IMR-90 (cell line): ENCODE data around the gene TENT5C. TPM values are rescaled to one million over a fixed set of nuclear protein-coding genes. Genes with fewer than 3 reads are reported as not detected.

Source experiments
- ATAC-seq: fragments of 200-7000 bp; cut with Tn5 transposase; 2 replicates; pipeline ENCODE4 v1.9.1; 2020; ENCODE audit warnings: low read depth, mild to moderate bottlenecking, moderate library complexity
- BruUV-seq: library from RNA; stranded (reverse); fragments of 400-500 nt; replicated peaks from 2 replicates; lab custom pipeline; 2021; lab: Mats Ljungman, UMichigan
- CTCF ChIA-PET: fragments of 300-600 bp; formaldehyde crosslinking; extraction: SDS; loops from one replicate; lab custom pipeline; 2021; ENCODE audit warnings: antibody characterized with exemption; lab: Yijun Ruan, JAX
- POLR2A ChIA-PET: fragments of 300-600 bp; sonication (Branson Sonifier 250); formaldehyde crosslinking; loops from one replicate; lab custom pipeline; 2022; ENCODE audit warnings: antibody characterized with exemption; ENCODE audit not compliant: unreplicated experiment; lab: Charles Lee
- DNase-seq: peaks from one replicate; pipeline ENCODE4 v3.0.0; 2013
- H2AFZ ChIP-seq: replicated peaks from 2 replicates; pipeline ENCODE3; 2013; ENCODE audit warnings: low read length, mild to moderate bottlenecking; ENCODE audit not compliant: poor library complexity
- H2AK5ac ChIP-seq: 2 replicates; pipeline ENCODE4 v1.6.1; 2013; ENCODE audit warnings: low read depth, low read length, inconsistent platforms
- H2AK9ac ChIP-seq: replicated peaks from 2 replicates; pipeline ENCODE3; 2013; ENCODE audit warnings: mild to moderate bottlenecking, low read depth, low read length, moderate library complexity; ENCODE audit not compliant: poor library complexity
- H2BK120ac ChIP-seq: 2 replicates; pipeline ENCODE4 v1.6.1; 2013; ENCODE audit warnings: low read depth, low read length, inconsistent platforms
- H2BK15ac ChIP-seq: 3 replicates; pipeline ENCODE4 v1.6.1; 2013; ENCODE audit warnings: low read depth, low read length, inconsistent platforms
- H2BK20ac ChIP-seq: 2 replicates; pipeline ENCODE4 v1.6.1; 2013; ENCODE audit warnings: low read depth, mild to moderate bottlenecking, inconsistent platforms, low read length, moderate library complexity
- H2BK5ac ChIP-seq: 2 replicates; pipeline ENCODE4 v1.6.1; 2013; ENCODE audit warnings: mild to moderate bottlenecking, low read depth, low read length, inconsistent platforms; ENCODE audit not compliant: poor library complexity, severe bottlenecking
- H3K14ac ChIP-seq: replicated peaks from 2 replicates; pipeline ENCODE4 v1.6.1; 2013; ENCODE audit warnings: low read depth, low read length, inconsistent platforms
- H3K18ac ChIP-seq: 2 replicates; pipeline ENCODE4 v1.6.1; 2013; ENCODE audit warnings: low read depth, low read length, control low read depth
- H3K23ac ChIP-seq: 2 replicates; pipeline ENCODE4 v1.6.1; 2013; ENCODE audit warnings: low read depth, low read length, inconsistent platforms
- H3K27ac ChIP-seq: 2 replicates; pipeline ENCODE4 v1.5.1; 2013; ENCODE audit warnings: mild to moderate bottlenecking, control low read depth, low read length; ENCODE audit not compliant: insufficient read depth
- H3K27me3 ChIP-seq: 2 replicates; pipeline ENCODE4 v1.6.1; 2013; ENCODE audit warnings: low read length; ENCODE audit not compliant: control insufficient read depth, insufficient read depth
- H3K36me3 ChIP-seq: 2 replicates; pipeline ENCODE4 v1.6.1; 2013; ENCODE audit warnings: low read length, mixed read lengths; ENCODE audit not compliant: control insufficient read depth, insufficient read depth
- H3K4ac ChIP-seq: 2 replicates; pipeline ENCODE4 v1.6.1; 2013; ENCODE audit warnings: low read depth, low read length, inconsistent platforms
- H3K4me1 ChIP-seq: 2 replicates; pipeline ENCODE4 v1.6.1; 2013; ENCODE audit warnings: low read length, mixed read lengths; ENCODE audit not compliant: control insufficient read depth, insufficient read depth
- H3K4me2 ChIP-seq: 2 replicates; pipeline ENCODE4 v1.6.1; 2013; ENCODE audit warnings: low read depth, mild to moderate bottlenecking, control low read depth, low read length, moderate library complexity
- H3K4me3 ChIP-seq: 2 replicates; pipeline ENCODE4 v1.5.1; 2013; ENCODE audit warnings: low read depth, mild to moderate bottlenecking, control low read depth, low read length, moderate library complexity; ENCODE audit not compliant: insufficient read depth
- H3K56ac ChIP-seq: 2 replicates; pipeline ENCODE4 v1.6.1; 2013; ENCODE audit warnings: low read length, inconsistent platforms; ENCODE audit not compliant: insufficient read depth; ENCODE audit errors: extremely low read depth
- H3K79me1 ChIP-seq, 2 experiments: 2 replicates each; pipeline ENCODE4 v1.6.1; 2013; ENCODE audit warnings: low read length in 2 of 2, inconsistent platforms in 1 of 2, low read depth in 1 of 2
- H3K9ac ChIP-seq: 2 replicates; pipeline ENCODE4 v1.6.1; 2013; ENCODE audit warnings: low read depth, low read length, control low read depth
- H3K9me1 ChIP-seq: 2 replicates; pipeline ENCODE4 v1.6.1; 2013; ENCODE audit warnings: low read length, inconsistent platforms; ENCODE audit not compliant: insufficient read depth
- H3K9me3 ChIP-seq: 2 replicates; pipeline ENCODE4 v1.6.1; 2013; ENCODE audit warnings: low read length; ENCODE audit not compliant: control insufficient read depth, insufficient read depth
- H4K20me1 ChIP-seq: 2 replicates; pipeline ENCODE4 v1.6.1; 2013; ENCODE audit warnings: low read length, inconsistent platforms; ENCODE audit not compliant: insufficient read depth
- H4K5ac ChIP-seq: 2 replicates; pipeline ENCODE4 v1.6.1; 2013; ENCODE audit warnings: mild to moderate bottlenecking, low read depth, low read length, control low read depth
- H4K8ac ChIP-seq, 2 experiments: 2 replicates each; pipeline ENCODE4 v1.6.1; 2013; ENCODE audit warnings: low read depth in 2 of 2, low read length in 2 of 2, control low read depth in 1 of 2, inconsistent platforms in 1 of 2
- H4K91ac ChIP-seq: 2 replicates; pipeline ENCODE4 v1.6.1; 2013; ENCODE audit warnings: low read depth, low read length, inconsistent platforms; ENCODE audit not compliant: insufficient read depth
- CEBPB ChIP-seq: IDR thresholded peaks from 2 replicates; pipeline ENCODE4 v1.6.1; 2012; ENCODE audit warnings: low read depth, low read length, improper control_type of control experiment
- FOS ChIP-seq: fragments of 150-350 bp; IDR thresholded peaks from 2 replicates; pipeline ENCODE4 v1.6.1; 2016; ENCODE audit warnings: low read depth, low read length
- NFE2L2 ChIP-seq: fragments of 150-350 bp; IDR thresholded peaks from 2 replicates; pipeline ENCODE4 v1.6.1; 2016; ENCODE audit warnings: low read depth, mild to moderate bottlenecking, low read length
- POLR2A ChIP-seq: IDR thresholded peaks from 2 replicates; pipeline ENCODE4 v1.6.1; 2012; ENCODE audit warnings: mild to moderate bottlenecking, low read depth, low read length
- WGBS, 2 experiments: methylation state at CpG; one replicate each; pipeline versions ENCODE4 v1.1.5 to v1.1.7; 2013; ENCODE audit warnings: missing lambda C conversion rate in 2 of 2; ENCODE audit not compliant: insufficient read length in 1 of 2; ENCODE audit errors: extremely low coverage in 2 of 2; 5-methylcytosine and 5-hydroxymethylcytosine counted together
- dilution Hi-C: fragments of 300-500 bp; cut with HindIII; formaldehyde crosslinking; loops from one replicate; pipeline ENCODE4 v1.14.3; 2018; ENCODE audit warnings: low sequenced_read_pairs; ENCODE audit not compliant: unreplicated experiment
- in situ Hi-C: fragments of 300-500 bp; cut with MboI; formaldehyde crosslinking; loops from 3 replicates; pipeline ENCODE4 v1.14.3; 2019; ENCODE audit warnings: low sequenced_read_pairs, inconsistent platforms, mixed read lengths
- intact Hi-C: fragments of 100-400 bp; cut with micrococcal nuclease; formaldehyde crosslinking; loops from 2 replicates; pipeline ENCODE4 v1.10.0; 2022
- polyA plus RNA-seq, 3 experiments: library from polyadenylated mRNA; depleted of rRNA; stranded (reverse); fragments of >200 nt; gene quantifications; 2 replicates each; pipeline ENCODE4 v1.2.3, GENCODE V29; 2012; ENCODE audit warnings: low replicate concordance in 1 of 3
- total RNA-seq: library from RNA; depleted of rRNA; stranded (reverse); fragments of >200 nt; gene quantifications from 2 replicates; pipeline ENCODE4 v1.2.3, GENCODE V29; 2012
- TF ChIP-seq, protein P1 (sequence below): conservative IDR thresholded peaks from 2 replicates; pipeline ENCODE4 v1.5.1; 2012; ENCODE audit warnings: mild to moderate bottlenecking, low read depth, low read length, improper control_type of control experiment
- TF ChIP-seq, protein P2 (sequence below): fragments of 150-350 bp; IDR thresholded peaks from 2 replicates; pipeline ENCODE4 v1.6.1; 2016; ENCODE audit warnings: low read depth, mild to moderate bottlenecking, low read length, moderate library complexity, borderline replicate concordance

Gene TENT5C
- total and polyA plus RNA-seq, 2 of the 4 experiments (the other 2 are of a cell fraction), result 1.5 to 4.1 TPM

GRCh38 chr1:117648015-117648414, 42.2 kb downstream of the TENT5C start:
- H2BK15ac ChIP-seq, result no peak overlapping the region
- H3K56ac ChIP-seq, result no peak overlapping the region
- ChIA-PET CTCF (no interaction called here), POLR2A (no interaction called here)
- H3K27ac ChIP-seq, result no peak overlapping the region
- H3K18ac ChIP-seq, result no peak overlapping the region
- ATAC-seq, result no peak
- no peak overlapping the region for H4K91ac ChIP-seq
- intact Hi-C loops (no loop called here), dilution Hi-C loops (no loop called here), in situ Hi-C loops (no loop called here)
- no CpG with 5 or more reads among the region's 2 CpGs for WGBS, 2 experiments
- no peak overlapping the region for H4K5ac ChIP-seq
- peaks cover 5% of the 10 kb centered on the region; the same call in 1 of the 2 replicates for H3K4me1 ChIP-seq
- TF ChIP-seq CEBPB (no peak), NFE2L2 (no peak), POLR2A (no peak), FOS (no peak)
- TF ChIP-seq, protein P1, sequence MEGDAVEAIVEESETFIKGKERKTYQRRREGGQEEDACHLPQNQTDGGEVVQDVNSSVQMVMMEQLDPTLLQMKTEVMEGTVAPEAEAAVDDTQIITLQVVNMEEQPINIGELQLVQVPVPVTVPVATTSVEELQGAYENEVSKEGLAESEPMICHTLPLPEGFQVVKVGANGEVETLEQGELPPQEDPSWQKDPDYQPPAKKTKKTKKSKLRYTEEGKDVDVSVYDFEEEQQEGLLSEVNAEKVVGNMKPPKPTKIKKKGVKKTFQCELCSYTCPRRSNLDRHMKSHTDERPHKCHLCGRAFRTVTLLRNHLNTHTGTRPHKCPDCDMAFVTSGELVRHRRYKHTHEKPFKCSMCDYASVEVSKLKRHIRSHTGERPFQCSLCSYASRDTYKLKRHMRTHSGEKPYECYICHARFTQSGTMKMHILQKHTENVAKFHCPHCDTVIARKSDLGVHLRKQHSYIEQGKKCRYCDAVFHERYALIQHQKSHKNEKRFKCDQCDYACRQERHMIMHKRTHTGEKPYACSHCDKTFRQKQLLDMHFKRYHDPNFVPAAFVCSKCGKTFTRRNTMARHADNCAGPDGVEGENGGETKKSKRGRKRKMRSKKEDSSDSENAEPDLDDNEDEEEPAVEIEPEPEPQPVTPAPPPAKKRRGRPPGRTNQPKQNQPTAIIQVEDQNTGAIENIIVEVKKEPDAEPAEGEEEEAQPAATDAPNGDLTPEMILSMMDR, result no peak
- TF ChIP-seq, protein P2, sequence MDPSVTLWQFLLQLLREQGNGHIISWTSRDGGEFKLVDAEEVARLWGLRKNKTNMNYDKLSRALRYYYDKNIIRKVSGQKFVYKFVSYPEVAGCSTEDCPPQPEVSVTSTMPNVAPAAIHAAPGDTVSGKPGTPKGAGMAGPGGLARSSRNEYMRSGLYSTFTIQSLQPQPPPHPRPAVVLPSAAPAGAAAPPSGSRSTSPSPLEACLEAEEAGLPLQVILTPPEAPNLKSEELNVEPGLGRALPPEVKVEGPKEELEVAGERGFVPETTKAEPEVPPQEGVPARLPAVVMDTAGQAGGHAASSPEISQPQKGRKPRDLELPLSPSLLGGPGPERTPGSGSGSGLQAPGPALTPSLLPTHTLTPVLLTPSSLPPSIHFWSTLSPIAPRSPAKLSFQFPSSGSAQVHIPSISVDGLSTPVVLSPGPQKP, result no peak
- no peak overlapping the region for H2AFZ ChIP-seq
- H3K23ac ChIP-seq, result no peak overlapping the region
- H4K8ac ChIP-seq, result no peak overlapping the region
- H3K36me3 ChIP-seq, result no peaks in the 10 kb centered on the region
- H2BK5ac ChIP-seq, result no peak overlapping the region
- no peak overlapping the region for H3K9ac ChIP-seq
- no peaks in the 10 kb centered on the region for H3K79me1 ChIP-seq
- no peak overlapping the region for H3K4ac ChIP-seq
- no peak overlapping the region for H2BK20ac ChIP-seq
- DNase-seq, result no peak
- no peaks in the 10 kb centered on the region for H4K20me1 ChIP-seq
- H3K4me2 ChIP-seq, result no peak overlapping the region
- no peak overlapping the region for H3K14ac ChIP-seq
- H3K27me3 ChIP-seq, result no peaks in the 10 kb centered on the region
- no peak overlapping the region for H3K4me3 ChIP-seq
- H2AK5ac ChIP-seq, result no peak overlapping the region
- no peak overlapping the region for H2AK9ac ChIP-seq
- BruUV-seq, result no TSS peak
- no peaks in the 10 kb centered on the region for H3K9me1 ChIP-seq
- no peak overlapping the region for H2BK120ac ChIP-seq
- no peaks in the 10 kb centered on the region; the same call in 1 of the 2 replicates for H3K9me3 ChIP-seq
